Measurements from ENCODE around the gene GPC6. TPM values are rescaled to one million over a fixed set of nuclear protein-coding genes. Genes with fewer than 3 reads are reported as not detected.

Gene GPC6
- polyA plus RNA-seq, 1 donor from 2014 or later = 9.0 TPM

- Histone ChIP-seq H2AFZ (ENCODE audit: low read depth, low read length) (no peak overlapping the region), H3K36me3 (ENCODE audit: insufficient read depth, low read length) (no peaks in the 10 kb centered on the region), H3K27me3 (ENCODE audit: insufficient read depth, low read depth, low read length) (no peaks in the 10 kb centered on the region), H3K4me3 (ENCODE audit: low read length) (no peak overlapping the region), H3K79me2 (replicated peaks; ENCODE audit: insufficient read depth, low read length) (peaks cover 5% of the 10 kb centered on the region), H3K9ac (ENCODE audit: low read length) (no peak overlapping the region), H3K9me2 (ENCODE audit: insufficient read depth, low read length) (no peaks in the 10 kb centered on the region), H3K27ac (ENCODE audit: low read length) (no peak overlapping the region), H3K9me3 (ENCODE audit: low read length) (no peaks in the 10 kb centered on the region), H3K4me2 (ENCODE audit: low read length) (no peak overlapping the region), H4K20me1 (ENCODE audit: insufficient read depth) (no peaks in the 10 kb centered on the region), H3F3A (ENCODE audit: insufficient read depth, low read length, poor library complexity, severe bottlenecking) (no peaks in the 10 kb centered on the region)
- TF ChIP-seq EZH2 (IDR thresholded peaks at IDR 0.05; ENCODE audit: borderline replicate concordance, insufficient read depth, low read length, poor library complexity, severe bottlenecking) = no peak
- no peak for TF ChIP-seq REST (IDR thresholded peaks at IDR 0.05; ENCODE audit: borderline replicate concordance)
- no peak for TF ChIP-seq TAF1 (IDR thresholded peaks at IDR 0.05; ENCODE audit: low read depth)
- TF ChIP-seq EP300 (conservative IDR thresholded peaks at IDR 0.05; ENCODE audit: poor library complexity, severe bottlenecking) = no peak
- no peak for TF ChIP-seq CTCF (IDR thresholded peaks at IDR 0.05; ENCODE audit: poor library complexity, severe bottlenecking)
- TF ChIP-seq MXI1 (conservative IDR thresholded peaks at IDR 0.05; ENCODE audit: poor library complexity, severe bottlenecking) = no peak
- no peak for TF ChIP-seq RAD21 (conservative IDR thresholded peaks at IDR 0.05)
- no peak for TF ChIP-seq POLR2AphosphoS5 (IDR thresholded peaks at IDR 0.05)
- no peak for TF ChIP-seq SMC3 (conservative IDR thresholded peaks at IDR 0.05; ENCODE audit: poor library complexity)
Measured at GRCh38 chr13:93325303-93326233, 99.0 kb downstream of the GPC6 start.

GRCh38 chr13:93326234-93326811 is 99.7 kb downstream of the GPC6 start:
- Histone ChIP-seq H4K20me1 (ENCODE audit: insufficient read depth) (no peaks in the 10 kb centered on the region), H3K36me3 (ENCODE audit: insufficient read depth, low read length) (no peaks in the 10 kb centered on the region), H3K9me3 (ENCODE audit: low read length) (no peaks in the 10 kb centered on the region), H3K27me3 (ENCODE audit: insufficient read depth, low read depth, low read length) (no peaks in the 10 kb centered on the region), H3F3A (ENCODE audit: insufficient read depth, low read length, poor library complexity, severe bottlenecking) (no peaks in the 10 kb centered on the region), H3K9ac (ENCODE audit: low read length) (no peak overlapping the region), H3K9me2 (ENCODE audit: insufficient read depth, low read length) (no peaks in the 10 kb centered on the region), H3K79me2 (replicated peaks; ENCODE audit: insufficient read depth, low read length) (peaks cover 5% of the 10 kb centered on the region), H3K27ac (ENCODE audit: low read length) (no peak overlapping the region), H2AFZ (ENCODE audit: low read depth, low read length) (no peak overlapping the region), H3K4me2 (ENCODE audit: low read length) (no peak overlapping the region), H3K4me3 (ENCODE audit: low read length) (no peak overlapping the region)
- TF ChIP-seq POLR2AphosphoS5 (IDR thresholded peaks at IDR 0.05) (no peak), RAD21 (conservative IDR thresholded peaks at IDR 0.05) (no peak), TAF1 (IDR thresholded peaks at IDR 0.05; ENCODE audit: low read depth) (no peak), SMC3 (conservative IDR thresholded peaks at IDR 0.05; ENCODE audit: poor library complexity) (no peak), REST (IDR thresholded peaks at IDR 0.05; ENCODE audit: borderline replicate concordance) (no peak), EP300 (conservative IDR thresholded peaks at IDR 0.05; ENCODE audit: poor library complexity, severe bottlenecking) (no peak), CTCF (IDR thresholded peaks at IDR 0.05; ENCODE audit: poor library complexity, severe bottlenecking) (no peak), MXI1 (conservative IDR thresholded peaks at IDR 0.05; ENCODE audit: poor library complexity, severe bottlenecking) (no peak)

Data from neural cell (in vitro differentiated cells).